NCI-H226 (cell line): ENCODE data around the gene MECP2.

Experiments used
- DNase-seq: peaks from one replicate; pipeline ENCODE4 v3.0.0-alpha.2; 2015

Gene MECP2

GRCh38 chrX:154115071-154115470 is 17.6 kb upstream of the MECP2 start:
- DNase-seq = no peak

GRCh38 chrX:154114652-154115051 is 17.1 kb upstream of the MECP2 start:
- DNase-seq = no peak

- no peak for DNase-seq
These were observed 16.2 kb upstream of the MECP2 start for GRCh38 chrX:154113729-154114128.

GRCh38 chrX:154098551-154098950 is 1.0 kb upstream of the MECP2 start:
- DNase-seq = no peak

- DNase-seq = peak; percentile 71
These were observed 421 bp downstream of the MECP2 start for GRCh38 chrX:154097003-154097588.

GRCh38 chrX:154096140-154097002 is 1.1 kb downstream of the MECP2 start:
- DNase-seq = no peak

- DNase-seq = no peak
These were observed 2.7 kb downstream of the MECP2 start for GRCh38 chrX:154094833-154095232.

GRCh38 chrX:154093965-154094364 is 3.6 kb downstream of the MECP2 start:
- no peak for DNase-seq

GRCh38 chrX:154092371-154092770 is 5.1 kb downstream of the MECP2 start:
- no peak for DNase-seq

- no peak for DNase-seq
These were observed 5.8 kb downstream of the MECP2 start for GRCh38 chrX:154091678-154092077.

GRCh38 chrX:154090731-154091130 is 6.8 kb downstream of the MECP2 start:
- DNase-seq = no peak

GRCh38 chrX:154084449-154085300 is 12.8 kb downstream of the MECP2 start:
- no peak for DNase-seq

- no peak for DNase-seq
These were observed 14.4 kb downstream of the MECP2 start for GRCh38 chrX:154083126-154083517.

- peak; percentile 53 for DNase-seq
These were observed 15.0 kb downstream of the MECP2 start for GRCh38 chrX:154082396-154083125.

- no peak for DNase-seq
These were observed 20.4 kb downstream of the MECP2 start for GRCh38 chrX:154077101-154077500.

- peak; percentile 81 for DNase-seq
These were observed 23.3 kb downstream of the MECP2 start for GRCh38 chrX:154074199-154074598.

- no peak for DNase-seq
These were observed 25.3 kb downstream of the MECP2 start for GRCh38 chrX:154072192-154072591.

- DNase-seq = no peak
These were observed 29.0 kb downstream of the MECP2 start for GRCh38 chrX:154068560-154068959.

GRCh38 chrX:154064637-154065435 is 32.7 kb downstream of the MECP2 start:
- DNase-seq = no peak

- no peak for DNase-seq
These were observed 34.3 kb downstream of the MECP2 start for GRCh38 chrX:154063234-154063633.

- no peak for DNase-seq
These were observed 35.7 kb downstream of the MECP2 start for GRCh38 chrX:154061801-154062200.

- DNase-seq = no peak
These were observed 37.7 kb downstream of the MECP2 start for GRCh38 chrX:154059729-154060245.
